Measurements from ENCODE around the gene CRIP2. TPM values are rescaled to one million over a fixed set of nuclear protein-coding genes. Genes with fewer than 3 reads are reported as not detected.

The CRIP2 gene
- total and polyA plus RNA-seq, 2 of the 13 experiments (the other 11 are each of a cell fraction or from before 2014, with no cell fraction given) = 31.6 to 37.9 TPM

GRCh38 chr14:105486974-105487448 lies 12.4 kb downstream of the CRIP2 start:
- ATAC-seq = no peak
- H3K4me1 ChIP-seq (ENCODE audit: insufficient read depth, low read length) = peaks cover 71% of the 10 kb centered on the region
- H3K4me3 ChIP-seq (replicated peaks in 1 of 3; ENCODE audit: insufficient read depth in 1 of 3, low read depth in 2 of 3, low read length in 3 of 3) = peak overlapping the region; percentile 57 to 76 (median 68); a peak in 5 of 6 replicates
- no peaks in the 10 kb centered on the region for H3K79me2 ChIP-seq (ENCODE audit: insufficient read depth, low read length)
- no peaks in the 10 kb centered on the region for H3K36me3 ChIP-seq (replicated peaks in 1 of 2; ENCODE audit: control insufficient read depth in 1 of 2, insufficient read depth in 2 of 2, low read length in 2 of 2)
- no peaks in the 10 kb centered on the region for H4K20me1 ChIP-seq (ENCODE audit: insufficient read depth, low read length)
- BruUV-seq (replicated peaks) = no TSS peak
- no peak for FAIRE-seq
- no peaks in the 10 kb centered on the region for H3K9me3 ChIP-seq (ENCODE audit: low read length)
- whole genome bisulfite sequencing (ENCODE audit: low lambda C conversion rate) = no CpG with 5 or more reads among the region's 45 CpGs
- H3K9ac ChIP-seq (ENCODE audit: insufficient read depth, low read depth, low read length) = peak overlapping the region; percentile 75
- H3K4me2 ChIP-seq (ENCODE audit: low read depth, low read length) = peak overlapping the region; percentile 98
- peak overlapping the region; percentile 39 for H3K27ac ChIP-seq (ENCODE audit: extremely low read length, insufficient read depth, low read length)
- no peak overlapping the region for H2AFZ ChIP-seq (ENCODE audit: low read length)
- peaks cover 2 to 32% of the 10 kb centered on the region in 2 experiments; a peak in 4 of 5 replicates for H3K27me3 ChIP-seq (ENCODE audit: control insufficient read depth in 1 of 2, insufficient read depth in 2 of 2, low read length in 2 of 2)
- POLR2A ChIA-PET = interaction anchor here (1.1 kb wide), 1 partner anchor 10 kb away, joined by 3 read pairs; no protein-coding TSS in a partner anchor
- intact Hi-C loops (cut with micrococcal nuclease; ENCODE audit: unreplicated experiment) (loop anchor here (5.0 kb wide), 1 partner anchor 75 kb away; no protein-coding TSS in a partner anchor), in situ Hi-C loops (cut with HindIII; ENCODE audit: extremely low pct_ligation_motif_present, low pct_unique_long_range_greater_than_20kb) (loop anchor here (5.0 kb wide), 2 partner anchors 40 to 110 kb away; partner anchors contain the start of gene TMEM121)
- CTCF ChIA-PET (ENCODE audit: low intra/inter-chr PET ratio, low total read pairs) = interaction anchor here (1.6 kb wide), 1 partner anchor 117 kb away, joined by 6 read pairs; no protein-coding TSS in a partner anchor
- DNase-seq (ENCODE audit: low spot score) = no peak
- TF ChIP-seq GABPB1 (CRISPR knock-in tag; IDR thresholded peaks at IDR 0.05) (peak; percentile 24; the same call in 1 of the 2 replicates), AKAP8 (CRISPR knock-in tag; IDR thresholded peaks at IDR 0.05) (peak; percentile 87; the same call in 1 of the 2 replicates), HNF4A (CRISPR knock-in tag; IDR thresholded peaks at IDR 0.05) (peak; percentile 48; the same call in 1 of the 2 replicates), TAF1 (CRISPR knock-in tag; IDR thresholded peaks at IDR 0.05) (peak; percentile 52; the same call in 1 of the 2 replicates), ZNF121 (CRISPR knock-in tag; IDR thresholded peaks at IDR 0.05) (peak; percentile 79), RBFOX2 (IDR thresholded peaks at IDR 0.05; ENCODE audit: low read depth, low read length) (peak; percentile 71), POLR2AphosphoS5 (IDR thresholded peaks at IDR 0.05; ENCODE audit: low read depth, low read length) (peak; percentile 58), ZNF234 (CRISPR knock-in tag; conservative IDR thresholded peaks at IDR 0.05) (0 out of 2 replicates have a peak, but pooled peaks have one; percentile 74), ZNF430 (CRISPR knock-in tag; IDR thresholded peaks at IDR 0.05) (peak; percentile 42; the same call in 1 of the 2 replicates), ZBED4 (CRISPR knock-in tag; IDR thresholded peaks at IDR 0.05; ENCODE audit: borderline replicate concordance) (0 out of 2 replicates have a peak, but pooled peaks have one; percentile 51), YEATS4 (CRISPR knock-in tag; IDR thresholded peaks at IDR 0.05; ENCODE audit: borderline replicate concordance) (0 out of 2 replicates have a peak, but pooled peaks have one; percentile 32), ZBTB7B (CRISPR knock-in tag; IDR thresholded peaks at IDR 0.05) (no peak), ZNF205 (CRISPR knock-in tag; IDR thresholded peaks at IDR 0.05) (no peak), DR1 (CRISPR knock-in tag; IDR thresholded peaks at IDR 0.05) (peak; percentile 43; the same call in 1 of the 2 replicates), MXD3 (CRISPR knock-in tag; IDR thresholded peaks at IDR 0.05) (peak; percentile 31; the same call in 1 of the 2 replicates), HIC2 (CRISPR knock-in tag; IDR thresholded peaks at IDR 0.05; ENCODE audit: low read depth) (peak; percentile 17; the same call in 1 of the 2 replicates), ZMYM3 (CRISPR knock-in tag; IDR thresholded peaks at IDR 0.05) (no peak), ZNF737 (CRISPR knock-in tag; IDR thresholded peaks at IDR 0.05; ENCODE audit: borderline replicate concordance) (no peak), CAMTA2 (CRISPR knock-in tag; IDR thresholded peaks at IDR 0.05; ENCODE audit: borderline replicate concordance) (no peak), GATA4 (IDR thresholded peaks at IDR 0.05; ENCODE audit: borderline replicate concordance, low read depth) (no peak)

Measured in HepG2 (cell line).